ENCODE results near the gene NELFCD.
A peak's percentile ranks its signal among the peaks of the same experiment; 100 is the strongest.

The NELFCD gene

DNA sequence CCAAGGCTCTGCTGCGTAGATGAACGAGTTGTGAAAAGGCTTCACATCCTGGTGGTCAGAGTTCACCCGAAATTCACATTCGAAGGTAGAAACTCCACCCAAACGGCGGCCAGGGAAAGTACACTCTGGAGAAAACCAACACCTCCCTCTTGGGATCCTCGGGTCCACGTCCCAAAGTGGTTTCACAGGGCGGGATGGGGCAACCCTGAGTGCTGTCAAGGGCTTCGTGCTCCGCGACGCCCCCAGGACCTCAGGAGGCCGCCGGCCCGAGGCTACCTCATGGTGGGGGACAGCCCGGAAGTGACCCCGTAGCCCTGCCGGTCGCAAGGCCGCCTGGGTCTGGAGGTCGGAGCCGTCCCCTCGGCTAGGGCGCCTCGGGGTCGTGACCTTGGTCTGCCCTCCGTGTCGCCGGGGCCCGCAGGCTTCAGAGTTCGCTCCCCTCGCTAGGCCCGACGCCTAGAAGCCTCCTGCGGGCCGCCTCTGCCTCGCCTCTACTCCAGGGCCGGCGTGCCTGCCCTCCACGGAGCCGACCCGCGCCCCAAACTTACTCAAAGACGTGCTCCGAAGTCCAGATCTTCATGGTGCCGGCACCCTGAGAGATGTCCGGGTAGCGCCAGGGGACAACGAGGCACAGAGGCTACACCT lies 61.2 kb downstream of the NELFCD start, which contains the start of gene PRELID3B:
TSS of gene PRELID3B (minus strand) at position 636 of the 645 bp plus-strand sequence. CDS start at position 580, 56 bp downstream.
- peak within 1 kb of the TSS; percentile 89 for H3K27ac ChIP-seq (replicated peaks)
- peak within 1 kb of the TSS; percentile 90 for H3K4me3 ChIP-seq (replicated peaks; ENCODE audit: insufficient read depth, low read length)
- H3K27me3 ChIP-seq (ENCODE audit: insufficient read depth, poor library complexity, severe bottlenecking), result no peaks in the 10 kb centered on the region
- TF ChIP-seq, protein P1, sequence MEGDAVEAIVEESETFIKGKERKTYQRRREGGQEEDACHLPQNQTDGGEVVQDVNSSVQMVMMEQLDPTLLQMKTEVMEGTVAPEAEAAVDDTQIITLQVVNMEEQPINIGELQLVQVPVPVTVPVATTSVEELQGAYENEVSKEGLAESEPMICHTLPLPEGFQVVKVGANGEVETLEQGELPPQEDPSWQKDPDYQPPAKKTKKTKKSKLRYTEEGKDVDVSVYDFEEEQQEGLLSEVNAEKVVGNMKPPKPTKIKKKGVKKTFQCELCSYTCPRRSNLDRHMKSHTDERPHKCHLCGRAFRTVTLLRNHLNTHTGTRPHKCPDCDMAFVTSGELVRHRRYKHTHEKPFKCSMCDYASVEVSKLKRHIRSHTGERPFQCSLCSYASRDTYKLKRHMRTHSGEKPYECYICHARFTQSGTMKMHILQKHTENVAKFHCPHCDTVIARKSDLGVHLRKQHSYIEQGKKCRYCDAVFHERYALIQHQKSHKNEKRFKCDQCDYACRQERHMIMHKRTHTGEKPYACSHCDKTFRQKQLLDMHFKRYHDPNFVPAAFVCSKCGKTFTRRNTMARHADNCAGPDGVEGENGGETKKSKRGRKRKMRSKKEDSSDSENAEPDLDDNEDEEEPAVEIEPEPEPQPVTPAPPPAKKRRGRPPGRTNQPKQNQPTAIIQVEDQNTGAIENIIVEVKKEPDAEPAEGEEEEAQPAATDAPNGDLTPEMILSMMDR (IDR thresholded peaks at IDR 0.05; ENCODE audit: insufficient read depth, low read length), result no peak
- TF ChIP-seq GABPA (IDR thresholded peaks at IDR 0.05; ENCODE audit: low read depth), result no peak
- TF ChIP-seq SPI1 (IDR thresholded peaks at IDR 0.05; ENCODE audit: borderline replicate concordance, low read depth), result no peak
- peak; percentile 4; the same call in 1 of the 2 replicates for TF ChIP-seq POLR2AphosphoS5 (IDR thresholded peaks at IDR 0.05; ENCODE audit: low read depth)
- TF ChIP-seq REST (IDR thresholded peaks at IDR 0.05; ENCODE audit: insufficient replicate concordance, low read depth), result no peak
- peak in 1 of 2 experiments; percentile 32 for DNase-seq (ENCODE audit: low read depth in 1 of 2, low spot score in 1 of 2)

GRCh38 chr20:59042796-59043631 lies 62.0 kb downstream of the NELFCD start:
- H3K27ac ChIP-seq (replicated peaks), result peak overlapping the region; percentile 89
- DNase-seq (ENCODE audit: low read depth in 1 of 2, low spot score in 1 of 2), result peak; percentile 84 to 90
- peak; percentile 53; the same call in 1 of the 2 replicates for TF ChIP-seq POLR2AphosphoS5 (IDR thresholded peaks at IDR 0.05; ENCODE audit: low read depth)
- TF ChIP-seq REST (IDR thresholded peaks at IDR 0.05; ENCODE audit: insufficient replicate concordance, low read depth), result no peak
- H3K27me3 ChIP-seq (ENCODE audit: insufficient read depth, poor library complexity, severe bottlenecking), result no peaks in the 10 kb centered on the region
- peak overlapping the region; percentile 90 for H3K4me3 ChIP-seq (replicated peaks; ENCODE audit: insufficient read depth, low read length)

- H3K27me3 ChIP-seq (ENCODE audit: insufficient read depth, poor library complexity, severe bottlenecking), result no peaks in the 10 kb centered on the region
- H3K4me3 ChIP-seq (replicated peaks; ENCODE audit: insufficient read depth, low read length), result no peak overlapping the region
- DNase-seq (ENCODE audit: low read depth in 1 of 2, low spot score in 1 of 2), result no peak
- TF ChIP-seq, protein P1 (IDR thresholded peaks at IDR 0.05; ENCODE audit: insufficient read depth, low read length), result no peak
- TF ChIP-seq POLR2AphosphoS5 (IDR thresholded peaks at IDR 0.05; ENCODE audit: low read depth) (no peak), REST (IDR thresholded peaks at IDR 0.05; ENCODE audit: insufficient replicate concordance, low read depth) (no peak)
- H3K27ac ChIP-seq (replicated peaks), result no peak overlapping the region
Observed at GRCh38 chr20:59043698-59044097, 62.6 kb downstream of the NELFCD start.
